Measurements from ENCODE around the gene DCTD.

DNA sequence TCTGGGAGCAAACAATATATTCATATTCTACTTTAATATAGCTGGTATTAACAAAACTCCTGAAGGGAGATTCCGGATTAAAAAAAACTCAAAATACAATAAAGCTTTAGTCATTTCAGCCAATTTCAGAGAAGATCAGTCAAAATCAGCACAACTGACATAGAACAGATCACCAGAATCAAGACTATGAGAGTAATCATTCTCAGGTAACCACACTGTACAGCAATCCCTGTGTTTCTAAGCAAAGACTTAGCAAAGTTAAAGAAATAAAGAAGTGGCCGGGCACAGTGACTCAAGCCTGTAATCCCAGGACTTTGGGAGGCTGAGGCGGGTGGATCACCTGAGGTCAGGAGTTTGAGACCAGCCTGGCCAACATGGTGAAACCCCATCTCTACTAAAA, 9.1 kb downstream of the DCTD start:
- TF ChIP-seq CTCF (IDR thresholded peaks at IDR 0.05) (no peak), POLR2A (IDR thresholded peaks at IDR 0.05) (no peak), POLR2AphosphoS5 (IDR thresholded peaks at IDR 0.05) (no peak), EP300 (IDR thresholded peaks at IDR 0.05) (no peak)
